ENCODE measurements around the gene BCL10.
"Not testable (repeated sequence)": the region's sequence is repeated elsewhere in the genome, so short reads cannot be mapped to it uniquely, and the experiment has no call there.

BCL10 gene

GRCh38 chr1:85264150-85264549 lies 12.3 kb downstream of the BCL10 start:
- DNase-seq (ENCODE audit: low spot score), result no peak

- DNase-seq (ENCODE audit: low spot score), result no peak
Measured at GRCh38 chr1:85262985-85263384, 13.4 kb downstream of the BCL10 start.

- no peak for DNase-seq (ENCODE audit: low spot score)
Measured at GRCh38 chr1:85259912-85260274, 16.5 kb downstream of the BCL10 start.

GRCh38 chr1:85259118-85259911 lies 17.1 kb downstream of the BCL10 start, which contains the start of gene C1orf52:
Gene C1orf52 (minus strand): TSS chr1:85259662. CDS start chr1:85259633, 29 bp downstream.
- peak; percentile 95 for DNase-seq (ENCODE audit: low spot score)

GRCh38 chr1:85258536-85259117 lies 17.8 kb downstream of the BCL10 start:
- no peak for DNase-seq (ENCODE audit: low spot score)

GRCh38 chr1:85249042-85249441 lies 27.4 kb downstream of the BCL10 start:
- DNase-seq (ENCODE audit: low spot score), result not testable (repeated sequence)

GRCh38 chr1:85245891-85246290 lies 30.5 kb downstream of the BCL10 start:
- DNase-seq (ENCODE audit: low spot score), result no peak

- no peak for DNase-seq (ENCODE audit: low spot score)
Measured at GRCh38 chr1:85245456-85245855, 31.0 kb downstream of the BCL10 start.

GRCh38 chr1:85244271-85245061 lies 32.0 kb downstream of the BCL10 start:
- DNase-seq (ENCODE audit: low spot score), result no peak

- DNase-seq (ENCODE audit: low spot score), result no peak
Measured at GRCh38 chr1:85243372-85243771, 33.1 kb downstream of the BCL10 start.

- no peak for DNase-seq (ENCODE audit: low spot score)
Measured at GRCh38 chr1:85240643-85241042, 35.8 kb downstream of the BCL10 start.

GRCh38 chr1:85240174-85240601 lies 36.2 kb downstream of the BCL10 start:
- DNase-seq (ENCODE audit: low spot score), result no peak

GRCh38 chr1:85237613-85238012 lies 38.8 kb downstream of the BCL10 start:
- no peak for DNase-seq (ENCODE audit: low spot score)

GRCh38 chr1:85230305-85230977 lies 46.0 kb downstream of the BCL10 start:
- no peak for DNase-seq (ENCODE audit: low spot score)

GRCh38 chr1:85229574-85230097 lies 46.8 kb downstream of the BCL10 start:
- DNase-seq (ENCODE audit: low spot score), result no peak

GRCh38 chr1:85228972-85229371 lies 47.5 kb downstream of the BCL10 start:
- DNase-seq (ENCODE audit: low spot score), result no peak

GRCh38 chr1:85225624-85226380 lies 50.6 kb downstream of the BCL10 start:
- DNase-seq (ENCODE audit: low spot score), result no peak

GRCh38 chr1:85224734-85225623 lies 51.5 kb downstream of the BCL10 start:
- DNase-seq (ENCODE audit: low spot score), result no peak

- no peak for DNase-seq (ENCODE audit: low spot score)
Measured at GRCh38 chr1:85224295-85224694, 52.1 kb downstream of the BCL10 start.

- no peak for DNase-seq (ENCODE audit: low spot score)
Measured at GRCh38 chr1:85223334-85223733, 53.1 kb downstream of the BCL10 start.

All from CD4-positive, alpha-beta T cell treated with Interleukin-6 at 100 ng/mL for 8 hours (primary cell).